A673 (cell line): ENCODE data around the gene SRRM4. TPM values are rescaled to one million over a fixed set of nuclear protein-coding genes. Genes with fewer than 3 reads are reported as not detected.
A peak's percentile ranks its signal among the peaks of the same experiment; 100 is the strongest.

Source experiments
- BruUV-seq: library from RNA; stranded (reverse); fragments of 400-500 nt; replicated peaks from 2 replicates; lab custom pipeline; 2021; lab: Mats Ljungman, UMichigan
- CTCF ChIA-PET: fragments of 300-600 bp; sonication (Branson Sonifier 250); formaldehyde crosslinking; loops from one replicate; lab custom pipeline; 2022; ENCODE audit warnings: antibody characterized with exemption; lab: Charles Lee
- POLR2A ChIA-PET: fragments of 300-600 bp; sonication (Branson Sonifier 250); formaldehyde crosslinking; loops from one replicate; lab custom pipeline; 2022; ENCODE audit warnings: antibody characterized with exemption; ENCODE audit not compliant: low non-redundant PET; lab: Charles Lee
- DNase-seq: peaks from one replicate; pipeline ENCODE4 v3.0.0-alpha.2; 2015; ENCODE audit warnings: low spot score
- H3K27ac ChIP-seq: fragments of 200-600 bp; sonication (generic); 2 replicates; pipeline ENCODE4 v1.5.1; 2016; ENCODE audit warnings: mixed run types, low read depth, mild to moderate bottlenecking, mixed read lengths, antibody characterized with exemption, low read length; ENCODE audit not compliant: poor library complexity, severe bottlenecking
- H3K27me3 ChIP-seq: fragments of 200-600 bp; sonication (generic); replicated peaks from 2 replicates; pipeline ENCODE4 v1.6.1; 2017; ENCODE audit warnings: mixed run types, low read depth, mild to moderate bottlenecking, mixed read lengths, antibody characterized with exemption, low read length; ENCODE audit not compliant: insufficient read depth, poor library complexity
- H3K36me3 ChIP-seq: fragments of 200-600 bp; sonication (generic); 2 replicates; pipeline ENCODE4 v1.6.1; 2016; ENCODE audit warnings: mixed run types, mild to moderate bottlenecking, mixed read lengths, antibody characterized with exemption, low read length; ENCODE audit not compliant: insufficient read depth, poor library complexity, severe bottlenecking
- H3K4me1 ChIP-seq: fragments of 200-600 bp; sonication (generic); 2 replicates; pipeline ENCODE4 v1.6.1; 2017; ENCODE audit warnings: mixed run types, mild to moderate bottlenecking, mixed read lengths, antibody characterized with exemption, low read length; ENCODE audit not compliant: insufficient read depth, poor library complexity, severe bottlenecking
- H3K4me3 ChIP-seq: fragments of 200-600 bp; sonication (generic); 2 replicates; pipeline ENCODE4 v1.5.1; 2016; ENCODE audit warnings: low read depth, mixed run types, mild to moderate bottlenecking, mixed read lengths, low read length; ENCODE audit not compliant: poor library complexity, severe bottlenecking
- H3K9me3 ChIP-seq: fragments of 200-600 bp; sonication (generic); 2 replicates; pipeline ENCODE4 v1.6.1; 2016; ENCODE audit warnings: mixed run types, low read depth, mild to moderate bottlenecking, mixed read lengths, antibody characterized with exemption, low read length; ENCODE audit not compliant: poor library complexity, severe bottlenecking
- EZH2 ChIP-seq: fragments of 200-600 bp; sonication (generic); IDR thresholded peaks from 2 replicates; pipeline ENCODE4 v1.6.1; 2017; ENCODE audit warnings: borderline replicate concordance, low read depth, mild to moderate bottlenecking, mixed read lengths, antibody characterized with exemption, low read length; ENCODE audit not compliant: poor library complexity, severe bottlenecking
- intact Hi-C: fragments of 100-400 bp; cut with micrococcal nuclease; formaldehyde crosslinking; loops from one replicate; pipeline ENCODE4 v1.10.0; 2022; ENCODE audit not compliant: unreplicated experiment
- total RNA-seq: library from RNA; stranded (reverse); gene quantifications from 2 replicates; pipeline ENCODE4 v1.2.3, GENCODE V29; 2021
- TF ChIP-seq, protein P1 (sequence below): fragments of 300-800, 200-600 bp; sonication (generic); conservative IDR thresholded peaks from 2 replicates; pipeline ENCODE4 v1.5.1; 2017; ENCODE audit warnings: low read depth, mild to moderate bottlenecking, antibody characterized with exemption, low read length, moderate library complexity, mixed read lengths

The SRRM4 gene
- total RNA-seq, 1 experiment from 2014 or later: not detected

DNA sequence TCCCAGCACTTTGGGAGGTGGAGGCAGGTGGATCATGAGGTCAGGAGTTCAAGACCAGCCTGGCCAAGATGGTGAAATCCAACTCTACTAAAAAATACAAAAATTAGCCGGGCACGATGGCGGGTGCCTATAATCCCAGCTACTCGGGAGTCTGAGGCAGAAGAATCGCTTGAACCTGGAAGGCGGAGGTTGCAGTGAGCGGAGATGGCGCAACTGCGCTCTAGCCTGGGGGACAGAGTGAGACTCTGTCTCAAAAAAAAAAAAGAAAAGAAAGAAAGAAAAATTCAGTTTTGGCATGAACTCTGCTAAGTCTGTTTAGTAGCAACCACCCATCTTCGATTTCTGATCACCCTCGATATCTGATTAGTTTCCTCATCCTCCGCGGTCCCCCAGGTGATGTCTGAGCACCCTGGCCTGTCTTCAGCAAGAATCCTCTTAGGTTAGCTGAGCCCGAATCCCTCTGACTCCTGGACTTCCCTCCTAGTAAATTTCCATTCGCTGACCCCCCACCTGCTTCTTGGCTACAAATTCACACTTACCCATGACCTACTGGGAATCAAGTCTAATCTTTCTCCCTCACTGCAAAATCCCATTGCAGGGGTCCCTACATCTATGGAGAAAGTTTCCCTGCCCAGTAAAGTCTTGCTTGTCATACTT lies 196.5 kb downstream of the SRRM4 start:
- DNase-seq: no peak
- Histone ChIP-seq H3K4me1 (no peaks in the 10 kb centered on the region), H3K27me3 (peaks cover 72% of the 10 kb centered on the region), H3K27ac (no peak overlapping the region), H3K36me3 (no peaks in the 10 kb centered on the region), H3K9me3 (no peaks in the 10 kb centered on the region), H3K4me3 (no peak overlapping the region)
- CTCF ChIA-PET: no interaction called here
- no TSS peak for BruUV-seq
- POLR2A ChIA-PET: no interaction called here
- intact Hi-C loops: no loop called here
- TF ChIP-seq EZH2: no peak
- TF ChIP-seq, protein P1, sequence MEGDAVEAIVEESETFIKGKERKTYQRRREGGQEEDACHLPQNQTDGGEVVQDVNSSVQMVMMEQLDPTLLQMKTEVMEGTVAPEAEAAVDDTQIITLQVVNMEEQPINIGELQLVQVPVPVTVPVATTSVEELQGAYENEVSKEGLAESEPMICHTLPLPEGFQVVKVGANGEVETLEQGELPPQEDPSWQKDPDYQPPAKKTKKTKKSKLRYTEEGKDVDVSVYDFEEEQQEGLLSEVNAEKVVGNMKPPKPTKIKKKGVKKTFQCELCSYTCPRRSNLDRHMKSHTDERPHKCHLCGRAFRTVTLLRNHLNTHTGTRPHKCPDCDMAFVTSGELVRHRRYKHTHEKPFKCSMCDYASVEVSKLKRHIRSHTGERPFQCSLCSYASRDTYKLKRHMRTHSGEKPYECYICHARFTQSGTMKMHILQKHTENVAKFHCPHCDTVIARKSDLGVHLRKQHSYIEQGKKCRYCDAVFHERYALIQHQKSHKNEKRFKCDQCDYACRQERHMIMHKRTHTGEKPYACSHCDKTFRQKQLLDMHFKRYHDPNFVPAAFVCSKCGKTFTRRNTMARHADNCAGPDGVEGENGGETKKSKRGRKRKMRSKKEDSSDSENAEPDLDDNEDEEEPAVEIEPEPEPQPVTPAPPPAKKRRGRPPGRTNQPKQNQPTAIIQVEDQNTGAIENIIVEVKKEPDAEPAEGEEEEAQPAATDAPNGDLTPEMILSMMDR: no peak

DNA sequence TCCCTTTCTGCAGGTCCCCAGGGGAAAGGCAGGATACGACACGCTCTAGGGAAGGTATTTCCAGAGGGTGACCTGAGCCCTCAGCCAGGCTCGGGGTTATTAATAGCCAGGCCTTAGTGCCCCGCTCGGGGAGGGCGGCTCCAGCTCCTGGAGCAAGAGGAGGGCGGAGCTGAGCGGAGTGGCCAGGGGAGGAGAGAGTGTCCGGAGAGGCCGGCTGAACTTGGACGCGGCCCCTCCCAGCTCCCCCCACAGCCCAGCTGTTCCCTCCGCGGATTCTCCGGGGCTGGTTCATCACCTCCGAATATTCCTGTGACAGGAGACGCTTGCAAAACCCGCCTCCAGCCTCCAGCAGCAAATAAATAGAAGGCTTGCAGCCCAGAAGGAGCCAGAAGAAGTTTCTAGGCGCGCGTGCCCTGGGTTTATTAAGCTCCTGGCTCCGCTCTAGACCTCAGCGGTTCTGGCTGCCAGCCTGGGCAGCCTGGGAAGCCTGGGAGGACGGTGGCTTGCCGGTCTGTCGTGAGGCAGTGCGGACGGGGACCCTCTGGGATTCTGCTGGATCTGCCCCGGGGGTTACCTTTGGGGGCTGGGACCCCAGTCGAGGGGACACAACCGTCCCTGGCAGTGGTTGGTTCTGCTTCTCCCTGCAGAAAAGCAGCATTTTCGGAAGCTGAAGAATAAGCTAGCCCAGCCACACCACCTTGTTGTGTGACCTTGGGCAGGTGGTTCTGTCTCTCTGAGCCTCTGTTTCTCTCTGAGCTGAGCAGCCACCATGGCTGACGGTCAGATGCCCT lies 197.4 kb downstream of the SRRM4 start, which contains the start of gene HSPB8:
TSS of gene HSPB8 (plus strand) at position 388 of the 791 bp plus-strand sequence. CDS start at position 770, 382 bp downstream.
- POLR2A ChIA-PET: no interaction called here
- CTCF ChIA-PET: interaction anchor here (0.6 kb wide), 1 partner anchor 21 kb away, joined by 3 read pairs; no protein-coding TSS in a partner anchor
- DNase-seq: peak; percentile 10
- H3K27ac ChIP-seq: no peak within 1 kb of the TSS
- H3K27me3 ChIP-seq: peaks cover 69% of the 10 kb centered on the region
- no peaks in the 10 kb centered on the region for H3K4me1 ChIP-seq
- H3K9me3 ChIP-seq: no peaks in the 10 kb centered on the region
- H3K36me3 ChIP-seq: no peaks in the 10 kb centered on the region
- no peak within 1 kb of the TSS for H3K4me3 ChIP-seq
- no TSS peak for BruUV-seq
- intact Hi-C loops: no loop called here
- TF ChIP-seq, protein P1: no peak
- peak; percentile 64 for TF ChIP-seq EZH2

DNA sequence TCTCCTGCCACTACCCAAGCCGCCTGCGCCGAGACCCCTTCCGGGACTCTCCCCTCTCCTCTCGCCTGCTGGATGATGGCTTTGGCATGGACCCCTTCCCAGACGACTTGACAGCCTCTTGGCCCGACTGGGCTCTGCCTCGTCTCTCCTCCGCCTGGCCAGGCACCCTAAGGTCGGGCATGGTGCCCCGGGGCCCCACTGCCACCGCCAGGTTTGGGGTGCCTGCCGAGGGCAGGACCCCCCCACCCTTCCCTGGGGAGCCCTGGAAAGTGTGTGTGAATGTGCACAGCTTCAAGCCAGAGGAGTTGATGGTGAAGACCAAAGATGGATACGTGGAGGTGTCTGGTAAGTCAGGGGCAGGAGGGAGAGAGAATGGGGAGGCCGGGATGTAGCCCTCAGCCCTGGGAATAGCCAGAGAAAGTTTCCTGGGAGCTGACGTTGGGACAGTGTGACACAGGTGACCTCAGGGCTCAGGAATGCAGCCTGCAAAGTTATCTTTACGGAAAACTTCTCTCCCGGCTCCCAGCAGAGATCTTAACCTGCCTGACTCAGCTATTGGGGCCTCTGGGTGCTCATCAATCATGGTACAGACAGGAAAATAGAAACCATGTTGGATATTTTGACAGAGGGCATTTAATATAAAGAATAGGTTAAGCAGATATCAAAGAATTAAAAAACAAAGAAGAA lies 198.1 kb downstream of the SRRM4 start:
- H3K27ac ChIP-seq: no peak overlapping the region
- H3K4me1 ChIP-seq: no peaks in the 10 kb centered on the region
- no peak overlapping the region for H3K4me3 ChIP-seq
- H3K9me3 ChIP-seq: no peaks in the 10 kb centered on the region
- ChIA-PET POLR2A (no interaction called here), CTCF (interaction anchor here (0.6 kb wide), 1 partner anchor 20 kb away, joined by 3 read pairs; no protein-coding TSS in a partner anchor)
- H3K36me3 ChIP-seq: no peaks in the 10 kb centered on the region
- intact Hi-C loops: no loop called here
- no peak for DNase-seq
- no peak for TF ChIP-seq EZH2
- TF ChIP-seq, protein P1: no peak
- no TSS peak for BruUV-seq
- H3K27me3 ChIP-seq: peaks cover 63% of the 10 kb centered on the region
